Skin epidermis (tissue), 12 donors: ENCODE data around the gene GGN.
A peak's percentile ranks its signal among the peaks of the same experiment; 100 is the strongest.

Experiments used
- H3K27ac ChIP-seq, 21 experiments: fragments of 200-600 bp; sonication (generic) in 11 of 21; one replicate each; pipeline ENCODE4 v1.5.0; 2020; ENCODE audit warnings: mild to moderate bottlenecking in 3 of 21, inconsistent platforms in 2 of 21, moderate library complexity in 2 of 21
- H3K4me3 ChIP-seq, 7 experiments: fragments of 200-600 bp; sonication (generic) in 2 of 7; one replicate each; pipeline ENCODE4 v1.5.0; 2020; ENCODE audit warnings: inconsistent platforms in 2 of 7, mild to moderate bottlenecking in 2 of 7, moderate library complexity in 1 of 7

GGN gene

DNA sequence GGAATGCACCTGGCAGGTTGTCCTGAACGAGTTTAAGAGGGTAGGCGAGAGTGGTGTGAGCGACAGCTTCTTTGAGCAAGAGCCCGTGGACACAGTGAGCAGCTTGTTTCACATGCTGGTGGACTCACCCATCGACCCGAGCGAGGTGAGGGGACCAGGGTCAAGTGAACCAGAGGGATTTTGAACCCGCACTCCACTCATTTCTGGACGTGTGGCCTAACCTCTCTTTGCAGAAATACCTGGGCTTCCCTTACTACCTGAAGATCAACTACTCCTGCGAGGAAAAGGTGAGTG, 50.5 kb downstream of the GGN start:
- H3K4me3 ChIP-seq = peak overlapping the region; percentile 58 to 76 (median 62)
- H3K27ac ChIP-seq = peak overlapping the region in 14 of 21 experiments; percentile 25 to 95 (median 88)

- Histone ChIP-seq H3K4me3 (peak overlapping the region; percentile 58 to 76 (median 62)), H3K27ac (peak overlapping the region; percentile 38 to 95 (median 89))
These were observed 51.0 kb downstream of the GGN start for GRCh38 chr19:38336638-38337359.

DNA sequence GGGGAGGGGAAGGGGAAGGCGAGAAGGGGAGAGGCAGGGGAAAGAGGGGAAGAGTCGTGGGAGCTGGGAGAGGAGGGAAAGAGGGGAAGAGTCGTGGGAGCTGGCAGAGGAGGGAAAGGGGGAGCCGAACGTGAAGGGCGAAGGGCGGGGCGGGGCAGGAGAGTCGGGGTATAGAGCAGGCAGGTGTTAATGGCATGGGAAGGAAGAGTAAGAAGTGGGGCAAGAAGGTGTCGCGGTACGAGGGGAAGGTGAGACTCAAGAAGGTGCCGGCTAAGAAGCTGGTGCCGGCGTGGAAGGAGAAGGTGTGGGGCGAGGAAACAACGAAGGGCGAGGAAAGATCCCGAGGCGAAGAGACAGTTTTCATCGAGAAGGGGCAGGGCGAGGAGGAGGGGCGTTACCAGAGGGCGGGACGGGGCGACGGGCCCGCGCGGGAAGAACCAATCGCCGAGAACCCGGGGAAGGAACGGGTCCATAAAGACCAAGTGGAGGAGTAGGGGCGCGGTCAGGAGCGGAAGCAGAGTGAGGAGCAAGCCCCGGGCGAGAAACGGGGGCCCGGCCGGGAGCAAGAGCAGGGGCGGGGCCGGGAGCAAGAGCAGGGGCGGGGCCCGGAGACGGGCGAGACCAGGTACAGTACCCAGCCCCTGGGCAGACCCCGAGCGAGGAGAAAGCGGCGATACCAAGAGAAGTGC, 51.7 kb downstream of the GGN start:
- Histone ChIP-seq H3K27ac (peak overlapping the region; percentile 59 to 95 (median 89)), H3K4me3 (peak overlapping the region; percentile 58 to 76 (median 62))
